A673 (cell line): ENCODE measurements around the gene CPPED1. TPM values are rescaled to one million over a fixed set of nuclear protein-coding genes. Genes with fewer than 3 reads are reported as not detected.

Experiments used
- BruUV-seq: library from RNA; stranded (reverse); fragments of 400-500 nt; replicated peaks from 2 replicates; lab custom pipeline; 2021; lab: Mats Ljungman, UMichigan
- CTCF ChIA-PET: fragments of 300-600 bp; sonication (Branson Sonifier 250); formaldehyde crosslinking; loops from one replicate; lab custom pipeline; 2022; ENCODE audit warnings: antibody characterized with exemption; lab: Charles Lee
- POLR2A ChIA-PET: fragments of 300-600 bp; sonication (Branson Sonifier 250); formaldehyde crosslinking; loops from one replicate; lab custom pipeline; 2022; ENCODE audit warnings: antibody characterized with exemption; ENCODE audit not compliant: low non-redundant PET; lab: Charles Lee
- DNase-seq: peaks from one replicate; pipeline ENCODE4 v3.0.0-alpha.2; 2015; ENCODE audit warnings: low spot score
- H3K27ac ChIP-seq: fragments of 200-600 bp; sonication (generic); 2 replicates; pipeline ENCODE4 v1.5.1; 2016; ENCODE audit warnings: mixed run types, low read depth, mild to moderate bottlenecking, mixed read lengths, antibody characterized with exemption, low read length; ENCODE audit not compliant: poor library complexity, severe bottlenecking
- H3K27me3 ChIP-seq: fragments of 200-600 bp; sonication (generic); replicated peaks from 2 replicates; pipeline ENCODE4 v1.6.1; 2017; ENCODE audit warnings: mixed run types, low read depth, mild to moderate bottlenecking, mixed read lengths, antibody characterized with exemption, low read length; ENCODE audit not compliant: insufficient read depth, poor library complexity
- H3K36me3 ChIP-seq: fragments of 200-600 bp; sonication (generic); 2 replicates; pipeline ENCODE4 v1.6.1; 2016; ENCODE audit warnings: mixed run types, mild to moderate bottlenecking, mixed read lengths, antibody characterized with exemption, low read length; ENCODE audit not compliant: insufficient read depth, poor library complexity, severe bottlenecking
- H3K4me1 ChIP-seq: fragments of 200-600 bp; sonication (generic); 2 replicates; pipeline ENCODE4 v1.6.1; 2017; ENCODE audit warnings: mixed run types, mild to moderate bottlenecking, mixed read lengths, antibody characterized with exemption, low read length; ENCODE audit not compliant: insufficient read depth, poor library complexity, severe bottlenecking
- H3K4me3 ChIP-seq: fragments of 200-600 bp; sonication (generic); 2 replicates; pipeline ENCODE4 v1.5.1; 2016; ENCODE audit warnings: low read depth, mixed run types, mild to moderate bottlenecking, mixed read lengths, low read length; ENCODE audit not compliant: poor library complexity, severe bottlenecking
- H3K9me3 ChIP-seq: fragments of 200-600 bp; sonication (generic); 2 replicates; pipeline ENCODE4 v1.6.1; 2016; ENCODE audit warnings: mixed run types, low read depth, mild to moderate bottlenecking, mixed read lengths, antibody characterized with exemption, low read length; ENCODE audit not compliant: poor library complexity, severe bottlenecking
- CTCF ChIP-seq: fragments of 300-800, 200-600 bp; sonication (generic); conservative IDR thresholded peaks from 2 replicates; pipeline ENCODE4 v1.5.1; 2017; ENCODE audit warnings: low read depth, mild to moderate bottlenecking, antibody characterized with exemption, low read length, moderate library complexity, mixed read lengths
- EZH2 ChIP-seq: fragments of 200-600 bp; sonication (generic); IDR thresholded peaks from 2 replicates; pipeline ENCODE4 v1.6.1; 2017; ENCODE audit warnings: borderline replicate concordance, low read depth, mild to moderate bottlenecking, mixed read lengths, antibody characterized with exemption, low read length; ENCODE audit not compliant: poor library complexity, severe bottlenecking
- intact Hi-C: fragments of 100-400 bp; cut with micrococcal nuclease; formaldehyde crosslinking; loops from one replicate; pipeline ENCODE4 v1.10.0; 2022; ENCODE audit not compliant: unreplicated experiment
- total RNA-seq: library from RNA; stranded (reverse); gene quantifications from 2 replicates; pipeline ENCODE4 v1.2.3, GENCODE V29; 2021

Gene CPPED1
- total RNA-seq, 1 experiment from 2014 or later = 0.90 TPM

GRCh38 chr16:12735805-12736204, 67.9 kb downstream of the CPPED1 start:
- no peaks in the 10 kb centered on the region for H3K36me3 ChIP-seq
- H3K4me1 ChIP-seq = no peaks in the 10 kb centered on the region
- no peaks in the 10 kb centered on the region for H3K27me3 ChIP-seq
- TF ChIP-seq CTCF (no peak), EZH2 (no peak)
- ChIA-PET POLR2A (no interaction called here), CTCF (no interaction called here)
- BruUV-seq = no TSS peak
- intact Hi-C loops = no loop called here
- DNase-seq = no peak
- H3K4me3 ChIP-seq = no peak overlapping the region
- no peak overlapping the region for H3K27ac ChIP-seq
- H3K9me3 ChIP-seq = no peaks in the 10 kb centered on the region

GRCh38 chr16:12732600-12732999, 71.1 kb downstream of the CPPED1 start:
- POLR2A ChIA-PET = no interaction called here
- CTCF ChIA-PET = no interaction called here
- intact Hi-C loops = no loop called here
- H3K27me3 ChIP-seq = no peaks in the 10 kb centered on the region
- DNase-seq = no peak
- no TSS peak for BruUV-seq
- TF ChIP-seq EZH2 (no peak), CTCF (no peak)
- no peak overlapping the region for H3K27ac ChIP-seq
- H3K4me1 ChIP-seq = no peaks in the 10 kb centered on the region
- no peaks in the 10 kb centered on the region for H3K36me3 ChIP-seq
- H3K9me3 ChIP-seq = no peaks in the 10 kb centered on the region
- H3K4me3 ChIP-seq = no peak overlapping the region

- intact Hi-C loops = no loop called here
- no peak overlapping the region for H3K4me3 ChIP-seq
- H3K9me3 ChIP-seq = no peaks in the 10 kb centered on the region
- ChIA-PET CTCF (no interaction called here), POLR2A (no interaction called here)
- H3K27ac ChIP-seq = no peak overlapping the region
- H3K4me1 ChIP-seq = no peaks in the 10 kb centered on the region
- H3K36me3 ChIP-seq = no peaks in the 10 kb centered on the region
- no TSS peak for BruUV-seq
- DNase-seq = no peak
- TF ChIP-seq CTCF = no peak
- TF ChIP-seq EZH2 = no peak
- no peaks in the 10 kb centered on the region for H3K27me3 ChIP-seq
These were observed 74.2 kb downstream of the CPPED1 start for GRCh38 chr16:12729448-12729847.
